HuH-7 (cell line): ENCODE results near the gene CAMTA1.
"Not testable (repeated sequence)": the region's sequence is repeated elsewhere in the genome, so short reads cannot be mapped to it uniquely, and the experiment has no call there.

ENCODE experiments used
- DNase-seq: peaks from one replicate; pipeline ENCODE4 v3.0.0; 2011; ENCODE audit warnings: low spot score

The CAMTA1 gene

GRCh38 chr1:7702365-7702764 lies 917.1 kb downstream of the CAMTA1 start:
- no peak for DNase-seq

- DNase-seq, result no peak
Observed at GRCh38 chr1:7703321-7704213, 918.3 kb downstream of the CAMTA1 start.

DNA sequence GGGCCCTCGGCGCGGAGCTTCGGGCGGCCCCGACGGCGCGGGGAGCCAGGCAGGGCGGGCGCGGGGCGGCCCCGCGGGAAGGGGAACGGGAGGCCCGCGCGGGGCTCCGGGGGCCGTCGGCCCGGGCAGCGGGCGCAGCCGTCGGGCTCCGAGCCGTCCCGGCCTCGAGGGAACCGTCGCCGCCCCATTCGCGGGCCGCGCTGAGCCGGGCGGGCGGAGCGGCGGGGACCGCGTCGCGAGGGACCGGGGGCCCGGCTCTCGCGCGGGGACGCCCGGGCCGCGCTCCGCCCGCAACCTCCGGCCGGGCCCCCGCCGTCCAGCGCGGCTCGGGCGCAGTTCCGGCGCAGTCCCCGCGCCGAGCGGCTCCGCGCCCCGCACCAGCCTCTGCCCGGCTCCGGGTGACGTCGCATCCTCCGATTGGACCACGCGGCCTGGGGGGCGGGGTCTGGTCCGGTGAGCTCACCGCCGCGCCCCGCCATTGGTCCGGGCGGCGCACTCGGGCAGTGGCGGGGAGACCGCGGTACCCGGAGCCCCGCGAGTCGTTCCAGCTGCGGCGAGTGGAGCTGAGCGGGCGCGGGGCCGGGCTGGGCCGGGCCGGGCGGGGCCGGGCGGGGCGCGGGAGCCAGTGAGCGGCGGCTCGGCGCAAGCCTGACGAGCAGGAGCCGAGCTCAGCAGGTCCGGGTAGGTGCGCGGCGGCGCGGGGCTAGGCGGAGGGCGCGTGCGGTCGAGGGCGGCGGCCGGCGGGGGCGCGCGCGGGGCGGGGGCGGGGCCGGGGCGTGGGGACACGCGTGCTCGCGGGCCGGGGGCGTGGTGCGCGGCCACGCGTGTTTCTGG lies 919.2 kb downstream of the CAMTA1 start:
- DNase-seq, result no peak

- no peak for DNase-seq
Observed at GRCh38 chr1:7705048-7705907, 920.0 kb downstream of the CAMTA1 start.

- no peak for DNase-seq
Observed at GRCh38 chr1:7705908-7706216, 920.6 kb downstream of the CAMTA1 start.

GRCh38 chr1:7707527-7707926 lies 922.3 kb downstream of the CAMTA1 start:
- no peak for DNase-seq

GRCh38 chr1:7708065-7708464 lies 922.8 kb downstream of the CAMTA1 start:
- DNase-seq, result not testable (repeated sequence)

- DNase-seq, result no peak
Observed at GRCh38 chr1:7710859-7711258, 925.6 kb downstream of the CAMTA1 start.

GRCh38 chr1:7712731-7713323 lies 927.6 kb downstream of the CAMTA1 start:
- DNase-seq, result no peak

- no peak for DNase-seq
Observed at GRCh38 chr1:7716506-7716905, 931.3 kb downstream of the CAMTA1 start.

GRCh38 chr1:7717748-7718368 lies 932.6 kb downstream of the CAMTA1 start:
- DNase-seq, result no peak

DNA sequence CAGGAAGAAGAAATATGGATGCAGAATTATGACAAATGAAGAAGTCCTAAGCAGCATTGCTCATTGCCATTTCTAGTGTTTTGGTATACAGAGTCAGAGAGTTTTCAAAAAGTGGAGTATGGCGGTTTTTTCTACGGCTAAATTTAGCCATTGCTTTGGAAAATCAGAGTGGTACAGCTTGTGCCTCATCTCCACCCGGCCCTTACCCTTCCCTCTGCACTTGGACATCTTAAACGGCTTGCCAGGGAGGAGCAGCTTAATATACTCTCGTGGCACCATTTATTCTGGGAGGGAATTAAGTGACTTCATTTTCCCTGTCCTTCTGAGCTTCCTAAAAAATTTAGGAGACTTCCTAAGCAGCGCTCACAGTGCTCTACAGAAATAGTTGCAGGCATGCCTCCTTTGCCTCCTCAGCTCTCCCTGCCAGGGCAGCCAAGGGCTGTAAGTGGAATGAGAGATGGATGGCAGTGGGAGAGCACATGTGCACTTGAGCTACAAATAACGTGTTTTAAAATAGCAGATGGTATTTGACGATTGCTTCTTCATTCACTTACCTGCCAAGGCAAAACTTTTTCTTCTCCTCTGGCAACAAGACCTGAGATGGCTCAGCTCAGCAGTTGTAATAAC lies 934.3 kb downstream of the CAMTA1 start:
- DNase-seq, result no peak

- DNase-seq, result no peak
Observed at GRCh38 chr1:7721940-7722669, 936.9 kb downstream of the CAMTA1 start.

DNA sequence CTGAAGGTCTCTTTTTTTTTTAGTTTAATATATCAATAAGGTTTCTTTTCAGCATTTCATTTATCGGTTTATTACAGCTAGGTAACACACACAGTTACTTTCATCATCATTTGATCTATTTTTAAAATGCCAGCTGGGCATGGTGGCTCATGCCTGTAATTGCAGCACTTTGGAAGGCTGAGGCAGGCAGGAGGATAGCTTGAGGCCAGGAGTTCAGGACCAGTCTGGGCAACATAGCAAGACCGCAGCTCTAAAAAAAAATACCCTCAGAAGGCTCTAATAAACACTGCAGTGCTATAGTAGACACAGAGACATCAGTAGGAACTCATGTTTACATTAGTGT lies 937.4 kb downstream of the CAMTA1 start:
- DNase-seq, result no peak

DNA sequence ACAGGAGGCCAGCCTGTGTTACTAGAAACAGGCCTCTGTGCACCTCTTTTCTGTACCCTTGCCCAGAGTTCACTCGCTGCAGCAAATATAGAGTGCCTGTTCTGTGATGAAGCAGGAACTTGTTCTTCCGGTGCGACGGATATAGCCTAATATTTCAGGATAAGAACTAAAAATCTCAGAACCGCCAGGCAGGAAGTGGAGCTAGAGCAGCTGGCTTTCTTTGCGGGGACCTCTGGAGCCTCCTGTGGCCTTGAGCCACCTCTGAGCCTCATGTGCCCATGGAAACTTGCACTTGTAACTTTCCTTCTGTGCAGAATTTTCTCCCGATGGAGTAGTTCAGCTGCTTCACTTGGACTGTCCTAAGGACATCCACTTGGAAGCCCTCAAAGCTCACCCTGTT lies 941.4 kb downstream of the CAMTA1 start:
- DNase-seq, result no peak

DNA sequence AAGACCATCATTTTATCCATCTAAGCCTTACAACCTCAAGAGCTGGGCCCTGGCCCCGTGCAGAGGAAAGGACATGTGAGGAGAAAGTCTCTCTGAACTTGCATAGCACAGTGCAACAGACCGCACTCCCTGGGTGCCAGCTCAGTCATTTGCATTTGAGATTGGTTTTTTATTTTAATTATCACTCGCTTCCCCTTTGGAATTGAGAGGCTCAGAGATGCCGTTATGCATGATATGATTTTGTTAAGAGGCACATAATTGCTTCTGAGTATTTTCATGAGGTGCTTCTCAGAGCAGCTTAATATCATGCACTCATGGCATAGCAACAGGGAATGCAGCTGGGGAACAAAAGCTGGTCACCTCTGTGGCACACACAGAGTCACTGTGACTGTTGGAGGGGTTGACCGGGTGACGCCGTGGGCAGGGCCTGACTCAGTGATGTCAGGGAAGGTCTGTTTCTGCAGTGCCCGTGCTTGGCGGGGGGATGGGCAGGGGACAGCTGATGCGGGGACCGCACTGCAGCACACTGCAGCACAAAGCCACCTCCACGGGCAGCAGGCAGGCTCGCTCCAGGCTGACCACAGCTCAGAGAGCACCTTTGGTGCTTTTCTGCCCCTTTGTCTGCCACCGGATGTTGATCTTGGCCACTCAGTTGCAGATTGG lies 942.7 kb downstream of the CAMTA1 start:
- DNase-seq, result no peak

- DNase-seq, result no peak
Observed at GRCh38 chr1:7729761-7730160, 944.5 kb downstream of the CAMTA1 start.

- DNase-seq, result no peak
Observed at GRCh38 chr1:7732331-7732730, 947.1 kb downstream of the CAMTA1 start.

- no peak for DNase-seq
Observed at GRCh38 chr1:7733276-7733675, 948.0 kb downstream of the CAMTA1 start.

DNA sequence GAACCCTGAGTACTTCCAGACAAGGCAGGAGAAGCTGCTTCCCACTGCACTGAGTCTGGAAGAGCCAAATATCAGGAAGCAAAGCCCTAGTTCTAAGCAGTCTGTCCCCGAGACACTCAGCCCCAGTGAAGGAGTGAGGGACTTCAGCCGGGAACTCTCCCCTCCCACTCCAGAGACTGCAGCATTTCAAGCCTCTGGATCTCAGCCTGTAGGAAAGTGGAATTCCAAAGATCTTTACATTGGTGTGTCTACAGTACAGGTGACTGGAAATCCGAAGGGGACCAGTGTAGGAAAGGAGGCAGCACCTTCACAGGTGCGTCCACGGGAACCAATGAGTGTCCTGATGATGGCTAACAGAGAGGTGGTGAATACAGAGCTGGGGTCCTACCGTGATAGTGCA lies 952.8 kb downstream of the CAMTA1 start:
- no peak for DNase-seq
